Neural cell (in vitro differentiated cells): ENCODE results near the gene SDK2. TPM values are rescaled to one million over a fixed set of nuclear protein-coding genes. Genes with fewer than 3 reads are reported as not detected.

Experiments
- H2AFZ ChIP-seq: fragments of 200-600, 300-800 bp; sonication (generic), shearing (Covaris generic); 2 replicates; pipeline ENCODE4 v1.6.0; 2014; ENCODE audit warnings: low read depth, mild to moderate bottlenecking, antibody characterized with exemption, low read length, moderate library complexity
- H3F3A ChIP-seq: fragments of 200-600 bp; shearing (Covaris generic); 2 replicates; pipeline ENCODE4 v1.6.1; 2016; ENCODE audit warnings: mild to moderate bottlenecking, moderate library complexity, mixed read lengths, antibody characterized with exemption, low read length; ENCODE audit not compliant: insufficient read depth, poor library complexity, severe bottlenecking
- H3K27ac ChIP-seq: fragments of 200-600, 300-800 bp; sonication (generic), shearing (Covaris generic); 2 replicates; pipeline ENCODE4 v1.5.1; 2014; ENCODE audit warnings: mild to moderate bottlenecking, low read length, moderate library complexity
- H3K27me3 ChIP-seq: fragments of 300-800, 200-600 bp; sonication (generic), shearing (Covaris generic); 2 replicates; pipeline ENCODE4 v1.6.0; 2014; ENCODE audit warnings: mild to moderate bottlenecking, low read depth, low read length, moderate library complexity; ENCODE audit not compliant: insufficient read depth
- H3K36me3 ChIP-seq: fragments of 300-800, 200-600 bp; sonication (generic), shearing (Covaris generic); 2 replicates; pipeline ENCODE4 v1.5.1; 2014; ENCODE audit warnings: mild to moderate bottlenecking, antibody characterized with exemption, low read length, moderate library complexity; ENCODE audit not compliant: insufficient read depth
- H3K4me2 ChIP-seq: fragments of 300-800, 200-600 bp; sonication (generic), shearing (Covaris generic); 2 replicates; pipeline ENCODE4 v1.6.0; 2014; ENCODE audit warnings: mild to moderate bottlenecking, low read length
- H3K4me3 ChIP-seq: fragments of 300-800, 200-600 bp; sonication (generic), shearing (Covaris generic); 2 replicates; pipeline ENCODE4 v1.5.1; 2014; ENCODE audit warnings: mild to moderate bottlenecking, low read length, moderate library complexity
- H3K79me2 ChIP-seq: fragments of 200-600 bp; shearing (Covaris generic); replicated peaks from 2 replicates; pipeline ENCODE4 v1.6.0; 2014; ENCODE audit warnings: mild to moderate bottlenecking, low read length, moderate library complexity; ENCODE audit not compliant: insufficient read depth
- H3K9ac ChIP-seq: fragments of 300-800, 200-600 bp; sonication (generic), shearing (Covaris generic); 2 replicates; pipeline ENCODE4 v1.6.1; 2016; ENCODE audit warnings: mild to moderate bottlenecking, low read length, mixed read lengths
- H3K9me2 ChIP-seq: fragments of 200-600 bp; shearing (Covaris generic); 2 replicates; pipeline ENCODE4 v1.6.1; 2016; ENCODE audit warnings: mild to moderate bottlenecking, low read length, mixed read lengths; ENCODE audit not compliant: insufficient read depth
- H3K9me3 ChIP-seq: fragments of 200-600, 300-800 bp; sonication (generic), shearing (Covaris generic); 2 replicates; pipeline ENCODE4 v1.6.1; 2016; ENCODE audit warnings: mild to moderate bottlenecking, mixed run types, low read length, moderate library complexity, mixed read lengths
- H4K20me1 ChIP-seq: fragments of 200-600 bp; shearing (Covaris generic); 2 replicates; pipeline ENCODE4 v1.6.1; 2016; ENCODE audit warnings: mild to moderate bottlenecking, mixed run types; ENCODE audit not compliant: insufficient read depth
- CTCF ChIP-seq: fragments of 450-650 bp; IDR thresholded peaks from 2 replicates; pipeline ENCODE4 v1.5.1; 2014; ENCODE audit warnings: antibody characterized with exemption, mild to moderate bottlenecking, moderate library complexity; ENCODE audit not compliant: poor library complexity, severe bottlenecking
- EP300 ChIP-seq: fragments of 450-650 bp; conservative IDR thresholded peaks from 2 replicates; pipeline ENCODE4 v1.6.1; 2014; ENCODE audit warnings: antibody characterized with exemption, mild to moderate bottlenecking, moderate library complexity; ENCODE audit not compliant: poor library complexity, severe bottlenecking
- EZH2 ChIP-seq: fragments of 200-600, 300-800 bp; shearing (Covaris generic), sonication (generic); IDR thresholded peaks from 2 replicates; pipeline ENCODE4 v1.6.1; 2014; ENCODE audit warnings: antibody characterized with exemption, low read length, borderline replicate concordance, mild to moderate bottlenecking; ENCODE audit not compliant: insufficient read depth, poor library complexity, severe bottlenecking
- MXI1 ChIP-seq: fragments of 450-650 bp; conservative IDR thresholded peaks from 2 replicates; pipeline ENCODE4 v1.6.1; 2014; ENCODE audit warnings: antibody characterized with exemption, mild to moderate bottlenecking; ENCODE audit not compliant: poor library complexity, severe bottlenecking
- POLR2AphosphoS5 ChIP-seq: IDR thresholded peaks from 2 replicates; pipeline ENCODE4 v1.6.1; 2012
- RAD21 ChIP-seq: fragments of 450-650 bp; conservative IDR thresholded peaks from 2 replicates; pipeline ENCODE4 v1.6.1; 2014; ENCODE audit warnings: antibody characterized with exemption, mild to moderate bottlenecking, moderate library complexity
- SMC3 ChIP-seq: fragments of 450-650 bp; conservative IDR thresholded peaks from 2 replicates; pipeline ENCODE4 v1.6.1; 2014; ENCODE audit warnings: antibody characterized with exemption, mild to moderate bottlenecking, moderate library complexity; ENCODE audit not compliant: poor library complexity
- TAF1 ChIP-seq: IDR thresholded peaks from 2 replicates; pipeline ENCODE4 v1.6.1; 2012; ENCODE audit warnings: low read depth
- polyA plus RNA-seq: library from polyadenylated mRNA; depleted of rRNA; stranded (reverse); fragments of >200 nt; gene quantifications from 2 replicates; pipeline ENCODE4 v1.2.3, GENCODE V29; 2014
- TF ChIP-seq, protein P1 (sequence below): IDR thresholded peaks from 2 replicates; pipeline ENCODE4 v1.6.1; 2012; ENCODE audit warnings: borderline replicate concordance

SDK2 gene
- polyA plus RNA-seq, 1 donor from 2014 or later: 0.73 TPM

- Histone ChIP-seq H4K20me1 (no peaks in the 10 kb centered on the region), H3K27ac (no peak overlapping the region), H3F3A (no peaks in the 10 kb centered on the region), H3K9ac (no peak overlapping the region), H3K9me3 (no peaks in the 10 kb centered on the region), H3K79me2 (no peaks in the 10 kb centered on the region), H3K27me3 (no peaks in the 10 kb centered on the region), H2AFZ (no peak overlapping the region), H3K4me3 (no peak overlapping the region), H3K9me2 (no peaks in the 10 kb centered on the region), H3K36me3 (no peaks in the 10 kb centered on the region), H3K4me2 (no peak overlapping the region)
- TF ChIP-seq CTCF (no peak), EZH2 (no peak)
Measured at GRCh38 chr17:73560661-73561060, 83.6 kb downstream of the SDK2 start.

GRCh38 chr17:73559532-73559931, 84.7 kb downstream of the SDK2 start:
- no peak for TF ChIP-seq POLR2AphosphoS5
- Histone ChIP-seq H2AFZ (no peak overlapping the region), H3K27ac (no peak overlapping the region), H3F3A (no peaks in the 10 kb centered on the region), H3K9me3 (no peaks in the 10 kb centered on the region), H3K9me2 (no peaks in the 10 kb centered on the region), H3K4me3 (no peak overlapping the region), H3K36me3 (no peaks in the 10 kb centered on the region), H3K27me3 (no peaks in the 10 kb centered on the region), H4K20me1 (no peaks in the 10 kb centered on the region), H3K4me2 (no peak overlapping the region), H3K79me2 (no peaks in the 10 kb centered on the region), H3K9ac (no peak overlapping the region)

GRCh38 chr17:73555199-73555960, 88.9 kb downstream of the SDK2 start:
- Histone ChIP-seq H3K4me3 (no peak overlapping the region), H3K4me2 (no peak overlapping the region), H3K9me3 (no peaks in the 10 kb centered on the region), H3K27me3 (no peaks in the 10 kb centered on the region), H3K27ac (no peak overlapping the region), H4K20me1 (no peaks in the 10 kb centered on the region), H3F3A (no peaks in the 10 kb centered on the region), H3K9me2 (no peaks in the 10 kb centered on the region), H3K9ac (no peak overlapping the region), H3K79me2 (no peaks in the 10 kb centered on the region), H3K36me3 (no peaks in the 10 kb centered on the region), H2AFZ (no peak overlapping the region)
- TF ChIP-seq POLR2AphosphoS5 (no peak), TAF1 (no peak), EZH2 (no peak), EP300 (no peak), SMC3 (no peak), MXI1 (no peak), RAD21 (no peak), CTCF (no peak)
- TF ChIP-seq, protein P1, sequence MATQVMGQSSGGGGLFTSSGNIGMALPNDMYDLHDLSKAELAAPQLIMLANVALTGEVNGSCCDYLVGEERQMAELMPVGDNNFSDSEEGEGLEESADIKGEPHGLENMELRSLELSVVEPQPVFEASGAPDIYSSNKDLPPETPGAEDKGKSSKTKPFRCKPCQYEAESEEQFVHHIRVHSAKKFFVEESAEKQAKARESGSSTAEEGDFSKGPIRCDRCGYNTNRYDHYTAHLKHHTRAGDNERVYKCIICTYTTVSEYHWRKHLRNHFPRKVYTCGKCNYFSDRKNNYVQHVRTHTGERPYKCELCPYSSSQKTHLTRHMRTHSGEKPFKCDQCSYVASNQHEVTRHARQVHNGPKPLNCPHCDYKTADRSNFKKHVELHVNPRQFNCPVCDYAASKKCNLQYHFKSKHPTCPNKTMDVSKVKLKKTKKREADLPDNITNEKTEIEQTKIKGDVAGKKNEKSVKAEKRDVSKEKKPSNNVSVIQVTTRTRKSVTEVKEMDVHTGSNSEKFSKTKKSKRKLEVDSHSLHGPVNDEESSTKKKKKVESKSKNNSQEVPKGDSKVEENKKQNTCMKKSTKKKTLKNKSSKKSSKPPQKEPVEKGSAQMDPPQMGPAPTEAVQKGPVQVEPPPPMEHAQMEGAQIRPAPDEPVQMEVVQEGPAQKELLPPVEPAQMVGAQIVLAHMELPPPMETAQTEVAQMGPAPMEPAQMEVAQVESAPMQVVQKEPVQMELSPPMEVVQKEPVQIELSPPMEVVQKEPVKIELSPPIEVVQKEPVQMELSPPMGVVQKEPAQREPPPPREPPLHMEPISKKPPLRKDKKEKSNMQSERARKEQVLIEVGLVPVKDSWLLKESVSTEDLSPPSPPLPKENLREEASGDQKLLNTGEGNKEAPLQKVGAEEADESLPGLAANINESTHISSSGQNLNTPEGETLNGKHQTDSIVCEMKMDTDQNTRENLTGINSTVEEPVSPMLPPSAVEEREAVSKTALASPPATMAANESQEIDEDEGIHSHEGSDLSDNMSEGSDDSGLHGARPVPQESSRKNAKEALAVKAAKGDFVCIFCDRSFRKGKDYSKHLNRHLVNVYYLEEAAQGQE: no peak
